GM21529 (cell line): ENCODE measurements around the gene NTM.
"Not testable (repeated sequence)": the region's sequence is repeated elsewhere in the genome, so short reads cannot be mapped to it uniquely, and the experiment has no call there.

Experiments
- ATAC-seq: cut with Tn5 transposase; IDR thresholded peaks from one replicate; pipeline ENCODE4 v1.9.1; 2021; ENCODE audit not compliant: unreplicated experiment

The NTM gene

GRCh38 chr11:132349811-132350733 lies 979.7 kb downstream of the NTM start:
- no peak for ATAC-seq

- ATAC-seq = no peak
Measured at GRCh38 chr11:132351050-132351449, 980.6 kb downstream of the NTM start.

GRCh38 chr11:132352497-132352896 lies 982.1 kb downstream of the NTM start:
- ATAC-seq = no peak

GRCh38 chr11:132353255-132353654 lies 982.8 kb downstream of the NTM start:
- no peak for ATAC-seq

- peak; percentile 77 for ATAC-seq
Measured at GRCh38 chr11:132357811-132358572, 987.6 kb downstream of the NTM start.

GRCh38 chr11:132358573-132358953 lies 988.1 kb downstream of the NTM start:
- ATAC-seq = peak; percentile 53

- no peak for ATAC-seq
Measured at GRCh38 chr11:132361011-132361550, 990.7 kb downstream of the NTM start.

GRCh38 chr11:132365650-132366049 lies 995.2 kb downstream of the NTM start:
- no peak for ATAC-seq

- ATAC-seq = no peak
Measured at GRCh38 chr11:132367293-132367692, 996.9 kb downstream of the NTM start.

- not testable (repeated sequence) for ATAC-seq
Measured at GRCh38 chr11:132370114-132370513, 999.7 kb downstream of the NTM start.

GRCh38 chr11:132373405-132374143 lies 1003.2 kb downstream of the NTM start:
- ATAC-seq = no peak

- no peak for ATAC-seq
Measured at GRCh38 chr11:132379540-132379939, 1009.1 kb downstream of the NTM start.
